ENCODE measurements around the gene NDUFA13. TPM values are rescaled to one million over a fixed set of nuclear protein-coding genes. Genes with fewer than 3 reads are reported as not detected.
"Not testable (repeated sequence)": the region's sequence is repeated elsewhere in the genome, so short reads cannot be mapped to it uniquely, and the experiment has no call there.

Gene NDUFA13
- 779 TPM for total RNA-seq
- long read RNA-seq, transcript NDUFA13-204 (5 exons, 991 nt), result major isoform, 376 of 377 reads
- long read RNA-seq, partial matches to known transcripts, result 0 of 377 reads
- long read RNA-seq, other reads (novel, unspliced or antisense), result 0 of 377 reads

GRCh38 chr19:19515642-19516519, at the start of gene NDUFA13:
Gene NDUFA13, plus strand, starts transcription at chr19:19516225. Its CDS starts 14 bp downstream, at chr19:19516239.
- DNase-seq (ENCODE audit: low spot score), result peak; percentile 97
- intact Hi-C loops (cut with DNase I), result no loop called here

GRCh38 chr19:19468424-19469050, 47.5 kb upstream of the NDUFA13 start:
- intact Hi-C loops (cut with DNase I), result no loop called here
- DNase-seq (ENCODE audit: low spot score), result no peak

- intact Hi-C loops (cut with DNase I), result no loop called here
Observed at GRCh38 chr19:19470579-19470978, 45.4 kb upstream of the NDUFA13 start.

GRCh38 chr19:19471682-19472081, 44.3 kb upstream of the NDUFA13 start:
- no peak for DNase-seq (ENCODE audit: low spot score)
- intact Hi-C loops (cut with DNase I), result no loop called here

More at GRCh38 chr19:19470579-19470978, 45.4 kb upstream of the NDUFA13 start:
- no peak for DNase-seq (ENCODE audit: low spot score)

GRCh38 chr19:19472106-19472505, 43.9 kb upstream of the NDUFA13 start:
- DNase-seq (ENCODE audit: low spot score); intact Hi-C loops (cut with DNase I): not testable (repeated sequence)

- intact Hi-C loops (cut with DNase I), result no loop called here
- DNase-seq (ENCODE audit: low spot score), result no peak
Observed at GRCh38 chr19:19475015-19475765, 40.8 kb upstream of the NDUFA13 start.

GRCh38 chr19:19475849-19476828, 39.9 kb upstream of the NDUFA13 start:
- intact Hi-C loops (cut with DNase I), result no loop called here

GRCh38 chr19:19477705-19478383, 38.2 kb upstream of the NDUFA13 start:
- intact Hi-C loops (cut with DNase I), result no loop called here
- DNase-seq (ENCODE audit: low spot score), result no peak

More at GRCh38 chr19:19475849-19476828, 39.9 kb upstream of the NDUFA13 start:
- no peak for DNase-seq (ENCODE audit: low spot score)

- intact Hi-C loops (cut with DNase I), result no loop called here
- no peak for DNase-seq (ENCODE audit: low spot score)
Observed at GRCh38 chr19:19480688-19481087, 35.3 kb upstream of the NDUFA13 start.

- no peak for DNase-seq (ENCODE audit: low spot score)
- intact Hi-C loops (cut with DNase I), result no loop called here
Observed at GRCh38 chr19:19482809-19483596, 33.0 kb upstream of the NDUFA13 start.

- no peak for DNase-seq (ENCODE audit: low spot score)
Observed at GRCh38 chr19:19485161-19485997, 30.6 kb upstream of the NDUFA13 start.

GRCh38 chr19:19485998-19486290, 30.1 kb upstream of the NDUFA13 start:
- no peak for DNase-seq (ENCODE audit: low spot score)
- intact Hi-C loops (cut with DNase I), result no loop called here

More at GRCh38 chr19:19485161-19485997, 30.6 kb upstream of the NDUFA13 start:
- intact Hi-C loops (cut with DNase I), result no loop called here

GRCh38 chr19:19486343-19487076, 29.5 kb upstream of the NDUFA13 start:
- intact Hi-C loops (cut with DNase I), result no loop called here
- DNase-seq (ENCODE audit: low spot score), result no peak

GRCh38 chr19:19487077-19487949, 28.7 kb upstream of the NDUFA13 start:
- DNase-seq (ENCODE audit: low spot score), result no peak
- intact Hi-C loops (cut with DNase I), result no loop called here

Measured in cardiac septum (tissue), 1 donor.